Epithelial cell of prostate (primary cell): ENCODE measurements around the gene VGLL3.
"Not testable (repeated sequence)": the region's sequence is repeated elsewhere in the genome, so short reads cannot be mapped to it uniquely, and the experiment has no call there.

Experiments used
- DNase-seq: peaks from one replicate; pipeline ENCODE4 v3.0.0-alpha.2; 2011; ENCODE audit warnings: low read depth, low spot score
- H3K27ac ChIP-seq: fragments of 450-650 bp; 2 replicates; pipeline ENCODE4 v1.5.1; 2017; ENCODE audit warnings: mild to moderate bottlenecking

VGLL3 gene

DNA sequence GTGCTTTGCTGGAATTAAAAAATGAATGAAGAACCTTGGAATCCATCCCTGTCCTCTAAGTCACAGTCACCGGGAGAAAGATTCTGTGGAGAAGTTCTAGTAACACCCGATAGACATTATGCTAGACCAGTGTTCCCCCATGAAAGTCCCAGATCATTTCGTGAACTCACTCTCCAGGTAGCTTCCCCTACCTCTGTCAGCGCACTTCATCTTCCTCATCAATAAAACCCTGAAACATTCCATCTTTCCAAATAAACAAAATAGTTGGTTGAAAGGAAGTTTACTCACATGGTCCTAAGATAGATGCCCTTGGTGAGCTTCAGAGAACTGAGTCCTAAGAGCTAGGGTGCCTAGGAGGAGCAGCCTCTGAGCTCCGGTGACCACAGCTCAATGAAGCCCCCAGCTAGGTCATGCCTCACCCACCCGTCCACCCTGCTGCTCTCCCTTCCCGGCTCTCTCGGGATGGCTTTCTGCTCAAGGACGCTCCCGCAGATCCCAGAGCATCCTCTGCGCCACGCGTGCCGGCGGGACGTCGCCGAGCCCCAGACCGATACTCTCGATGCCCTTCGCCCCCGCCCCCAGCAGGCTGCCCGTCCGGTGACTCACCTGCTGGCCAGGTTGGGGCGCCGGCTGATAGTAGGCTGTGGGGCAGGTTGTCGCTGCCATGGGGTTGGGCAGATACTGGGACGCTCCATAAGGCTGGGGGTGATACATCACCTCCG, 776 bp downstream of the VGLL3 start:
- no peak for DNase-seq
- peak overlapping the region; percentile 81 for H3K27ac ChIP-seq

DNA sequence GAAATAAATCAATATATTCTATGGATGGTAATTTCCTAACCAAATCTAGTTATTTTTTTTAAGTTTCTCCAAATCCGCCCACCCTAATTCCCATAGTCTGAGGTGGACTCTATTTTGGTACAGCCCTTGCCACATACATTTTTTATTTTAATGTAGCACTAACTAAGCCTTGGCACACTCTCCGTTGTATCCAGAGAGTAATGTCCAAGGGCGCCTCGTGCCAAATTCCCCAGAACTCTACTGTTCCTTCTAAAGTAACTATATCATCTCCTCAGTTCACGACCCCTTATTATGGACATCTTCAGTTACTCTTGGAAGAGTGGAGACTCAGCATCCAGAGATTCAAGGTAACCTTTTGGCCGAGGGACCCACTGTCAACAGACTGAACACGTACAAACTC, 1.3 kb downstream of the VGLL3 start:
- DNase-seq, result no peak
- H3K27ac ChIP-seq, result peak overlapping the region; percentile 81

DNA sequence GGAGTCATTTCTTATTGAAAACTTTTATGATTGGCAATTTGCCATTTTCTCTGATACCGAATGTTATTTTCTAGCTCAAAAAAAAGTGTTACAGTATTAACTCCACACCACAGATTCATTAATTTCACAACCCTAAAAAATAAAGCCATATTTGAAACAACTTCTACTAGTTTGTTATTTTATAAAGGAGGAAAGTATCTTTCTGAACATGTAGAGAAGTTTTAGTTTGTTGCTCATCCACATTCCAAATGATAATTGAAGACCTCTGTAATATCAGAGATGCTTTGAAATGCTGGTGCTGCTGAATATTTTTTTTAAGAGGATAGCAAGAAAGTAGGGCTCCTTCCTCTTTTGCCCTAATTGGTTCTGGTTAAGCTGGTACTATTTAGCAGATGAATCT, 1.9 kb downstream of the VGLL3 start:
- no peak for DNase-seq
- H3K27ac ChIP-seq, result peak overlapping the region; percentile 81

DNA sequence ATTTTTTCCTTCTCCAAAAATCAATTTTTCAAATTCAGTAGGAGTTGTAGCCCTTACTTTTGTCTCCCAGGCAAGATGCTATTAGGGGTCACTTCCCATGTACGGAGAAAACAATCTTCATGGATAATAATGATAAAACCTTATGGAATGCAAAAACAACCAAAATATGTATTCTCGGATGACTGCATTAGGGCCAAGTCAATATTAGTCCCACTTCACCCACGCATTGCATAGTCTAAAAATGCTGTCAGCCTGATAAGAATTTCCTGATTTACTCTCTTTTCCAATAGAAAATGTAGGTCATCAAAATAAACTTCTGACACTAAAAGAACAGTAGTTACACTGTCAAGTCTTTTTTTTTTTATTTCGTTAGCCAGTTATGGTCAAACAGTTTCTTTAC, 2.7 kb downstream of the VGLL3 start:
- H3K27ac ChIP-seq, result peak overlapping the region; percentile 81
- no peak for DNase-seq

DNA sequence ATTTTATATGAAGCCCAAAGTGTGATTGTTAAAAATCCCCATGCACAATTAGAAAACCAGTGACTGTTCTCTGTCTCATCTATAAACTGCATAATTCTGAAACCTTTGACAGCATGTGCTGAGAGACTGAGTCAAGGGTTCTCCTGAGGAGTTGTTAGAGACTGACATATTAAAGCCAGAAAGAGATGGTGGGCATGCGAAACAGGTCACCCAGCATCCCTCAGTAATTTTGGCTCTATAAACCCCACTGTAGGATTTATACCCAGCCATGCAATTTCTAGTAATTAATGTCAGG, 3.6 kb downstream of the VGLL3 start:
- peak overlapping the region; percentile 81 for H3K27ac ChIP-seq
- no peak for DNase-seq

DNA sequence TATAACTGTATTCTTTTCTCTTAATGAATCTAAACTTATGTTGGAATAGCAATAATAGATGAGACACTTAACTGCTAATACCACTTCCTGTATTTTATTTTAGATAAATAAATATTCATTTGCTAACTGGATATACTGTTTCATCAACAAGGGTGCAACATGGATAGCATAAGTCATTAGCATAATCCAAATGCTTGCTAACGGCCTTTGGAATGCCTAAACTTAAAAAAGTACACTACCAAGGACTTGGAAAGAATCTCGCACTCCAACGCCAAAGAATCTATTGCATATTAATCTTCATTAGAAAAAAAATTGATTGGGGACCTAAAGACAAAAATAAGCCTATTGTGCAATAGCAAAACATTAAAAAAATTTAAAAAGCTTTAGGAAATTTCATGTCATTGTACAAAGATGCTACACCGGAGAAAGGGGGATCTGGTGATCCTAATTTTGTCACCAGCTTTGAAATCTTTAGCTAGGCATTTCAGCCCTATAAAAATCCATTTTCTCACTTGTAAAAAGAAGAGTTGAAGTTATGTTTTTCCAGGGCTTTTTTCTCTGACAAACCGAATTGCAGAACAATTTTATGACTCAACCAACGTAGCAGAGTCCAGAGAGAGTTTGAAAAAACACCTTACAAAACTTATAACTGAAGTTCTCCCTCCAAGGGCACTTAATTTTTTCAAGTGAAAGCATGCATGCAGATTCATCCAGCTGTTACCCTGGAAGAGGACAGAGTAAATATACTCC, 4.1 kb downstream of the VGLL3 start:
- H3K27ac ChIP-seq, result no peak overlapping the region
- DNase-seq, result no peak

DNA sequence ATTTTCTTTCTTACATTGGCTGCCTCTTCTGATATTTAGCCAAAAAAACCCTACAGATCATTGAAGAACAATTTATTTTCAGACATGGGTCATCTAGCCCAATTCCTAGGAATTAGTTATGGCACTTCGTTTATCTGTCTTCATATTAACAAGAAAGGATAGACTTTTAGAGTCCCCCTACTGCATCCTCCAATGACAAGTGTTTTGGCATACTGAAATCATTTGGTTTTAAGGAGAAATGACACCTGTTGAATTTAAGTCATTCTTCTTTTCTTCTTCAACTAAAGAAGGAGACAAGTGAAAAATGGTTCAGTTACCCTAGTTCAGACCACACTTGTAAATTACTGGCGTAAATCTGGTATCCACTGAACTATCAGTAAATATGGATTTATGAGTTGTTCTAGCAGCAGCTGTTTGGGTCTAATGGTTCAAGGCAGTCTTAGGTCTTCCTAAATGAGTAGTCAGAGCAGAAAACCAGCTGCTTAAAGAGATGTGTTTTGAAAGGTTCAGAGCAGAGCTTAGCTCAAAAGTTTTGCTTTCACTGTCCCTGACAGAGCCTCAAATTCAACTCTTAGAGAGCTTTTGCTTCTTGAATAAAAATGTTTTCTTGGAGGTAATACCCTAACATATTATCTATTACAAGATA, 5.6 kb downstream of the VGLL3 start:
- no peak overlapping the region for H3K27ac ChIP-seq
- no peak for DNase-seq

DNA sequence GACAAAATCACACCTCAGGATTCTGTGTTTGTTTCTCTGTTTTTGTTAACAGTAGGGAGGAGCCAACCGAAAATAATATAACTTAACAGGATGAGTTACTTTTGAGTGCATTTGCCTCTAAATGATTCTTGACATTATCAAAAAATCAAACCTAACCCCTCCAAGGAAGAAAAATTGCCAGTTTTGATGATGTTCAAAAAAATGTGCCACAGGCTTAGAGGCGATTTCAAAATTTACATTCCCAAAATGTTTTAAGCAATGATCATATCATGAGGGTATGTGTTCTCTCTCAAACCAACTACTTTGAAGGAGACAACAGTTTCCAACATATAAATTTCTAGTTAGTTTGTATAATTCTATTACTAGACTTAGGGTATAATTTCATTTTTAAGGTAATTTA, 6.7 kb downstream of the VGLL3 start:
- no peak for DNase-seq
- H3K27ac ChIP-seq, result no peak overlapping the region

DNA sequence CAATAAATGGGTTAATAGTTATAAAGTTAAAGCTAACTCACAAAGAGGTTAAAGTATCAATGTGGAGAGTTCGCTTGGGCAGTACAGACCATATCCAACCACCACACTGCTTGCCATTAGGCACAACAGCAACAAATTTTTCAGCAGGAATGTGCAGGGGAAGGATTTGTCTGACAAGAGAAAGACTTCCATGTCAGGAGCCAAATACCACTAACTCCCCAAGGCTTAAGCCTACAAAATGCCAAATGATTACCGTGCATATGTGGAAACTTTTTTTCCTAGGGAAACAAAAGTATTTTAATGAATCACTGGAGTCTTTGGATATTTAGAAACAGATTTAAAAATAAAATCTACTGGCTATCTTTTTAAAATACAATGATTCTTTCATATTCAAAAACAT, 8.1 kb downstream of the VGLL3 start:
- no peak overlapping the region for H3K27ac ChIP-seq
- no peak for DNase-seq

DNA sequence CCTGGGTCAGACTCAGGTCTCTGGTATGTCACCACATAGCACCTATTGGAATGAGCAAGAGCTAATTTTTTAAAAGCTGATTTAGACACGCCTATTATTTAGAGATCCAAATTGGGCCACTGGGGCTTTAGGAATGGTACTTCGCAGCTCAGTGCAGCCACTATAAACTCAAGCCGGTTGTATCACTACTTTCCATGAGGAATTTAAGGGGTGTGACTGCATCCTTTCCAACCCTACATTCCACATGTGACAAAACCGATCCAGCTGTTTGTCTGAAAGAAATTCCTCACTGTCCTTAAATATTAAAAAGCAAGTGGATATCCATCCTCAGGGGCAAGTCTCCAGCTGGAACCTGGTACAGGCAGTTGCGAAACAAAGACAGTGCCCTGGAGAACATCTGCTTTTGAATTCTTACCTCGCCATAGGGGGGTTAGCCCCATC, 12.8 kb downstream of the VGLL3 start:
- peak overlapping the region; percentile 47 for H3K27ac ChIP-seq
- no peak for DNase-seq

DNA sequence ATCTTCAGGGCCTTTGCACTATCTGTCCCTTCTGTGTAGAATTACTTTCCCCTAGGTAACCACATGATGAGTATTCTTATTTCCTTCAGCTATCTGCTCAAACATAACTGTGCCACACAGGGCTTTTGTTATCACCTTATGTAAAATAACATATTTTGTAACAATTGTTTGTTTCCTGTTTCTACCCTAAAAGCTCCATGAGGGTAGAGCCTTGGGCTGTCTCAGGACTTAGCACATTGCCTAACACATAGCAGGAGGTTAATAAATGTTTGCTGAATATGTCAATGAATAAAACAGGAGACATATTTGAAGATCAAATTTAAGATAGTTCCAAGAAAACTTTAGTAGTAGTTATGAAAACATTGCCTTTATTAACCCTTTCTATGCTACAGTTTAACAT, 14.7 kb downstream of the VGLL3 start:
- H3K27ac ChIP-seq, result no peak overlapping the region
- DNase-seq, result no peak

DNA sequence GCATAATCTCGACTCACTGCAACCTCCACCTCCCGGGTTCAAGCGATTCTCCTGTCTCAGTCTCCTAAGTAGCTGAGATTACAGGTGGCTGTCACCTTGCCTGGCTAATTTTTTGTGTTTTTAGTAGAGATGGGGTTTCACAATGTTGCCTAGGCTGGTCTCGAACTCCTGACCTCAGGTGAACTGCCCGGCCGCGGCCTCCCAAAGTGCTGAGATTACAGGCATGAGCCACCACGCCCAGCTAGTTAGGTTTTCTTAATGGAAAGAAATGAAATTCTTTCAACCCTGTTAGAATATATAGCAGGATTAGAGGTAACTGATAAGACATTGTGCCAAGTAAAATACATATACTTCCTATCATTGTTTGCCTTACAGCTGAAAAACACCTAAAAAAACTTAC, 16.8 kb downstream of the VGLL3 start:
- DNase-seq, result not testable (repeated sequence)
- peak overlapping the region; percentile 83 for H3K27ac ChIP-seq

DNA sequence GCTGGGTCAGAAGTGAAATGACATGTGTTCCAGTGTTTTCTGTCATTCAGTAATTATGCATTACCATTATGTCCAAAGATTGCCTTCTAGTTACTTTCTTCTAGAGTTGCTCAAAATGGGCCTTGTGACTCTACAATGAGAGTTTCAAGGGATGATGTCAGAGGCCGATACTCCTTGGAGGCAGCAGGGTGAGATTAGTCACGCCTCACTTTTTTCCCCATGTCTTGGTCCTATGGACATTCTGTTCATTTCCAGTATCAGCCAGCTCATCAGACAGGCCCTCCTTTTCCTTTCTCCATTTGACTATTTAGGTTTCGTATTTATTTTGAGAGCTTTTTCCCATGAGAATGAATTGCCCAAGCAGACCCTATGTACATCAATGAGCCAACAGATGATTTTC, 17.5 kb downstream of the VGLL3 start:
- DNase-seq, result peak; percentile 90
- peak overlapping the region; percentile 83 for H3K27ac ChIP-seq

DNA sequence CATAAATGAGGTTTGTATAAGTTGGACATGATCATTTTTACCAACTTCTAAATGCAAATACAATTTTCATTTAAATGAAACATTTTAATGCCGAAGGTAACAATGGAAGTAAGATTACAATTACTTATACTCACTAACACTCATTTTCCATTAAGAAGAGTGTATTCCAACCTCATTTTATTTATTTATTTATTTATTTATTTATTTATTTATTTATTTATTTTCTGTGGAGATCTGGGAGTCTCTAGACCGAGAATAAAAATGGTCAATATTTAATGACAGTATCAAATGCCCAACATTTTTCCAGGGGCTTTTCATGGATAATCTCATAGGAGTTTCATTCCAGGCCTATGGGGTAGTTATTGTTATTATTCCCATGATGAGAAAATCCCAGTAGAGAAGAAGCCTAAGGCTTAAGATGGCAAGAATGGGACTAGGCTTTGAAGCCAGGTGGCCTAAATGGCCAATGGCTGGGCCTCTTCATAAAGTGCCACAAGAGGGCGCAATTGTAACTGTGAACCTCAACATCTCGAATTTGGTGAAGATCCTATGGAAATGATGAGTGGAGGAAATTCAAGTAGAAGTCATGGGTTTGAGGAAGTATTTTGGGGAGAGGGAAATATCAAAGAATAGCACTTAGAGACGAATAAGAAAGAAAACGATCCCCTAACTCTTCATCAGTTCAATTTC, 21.3 kb downstream of the VGLL3 start:
- DNase-seq, result no peak
- H3K27ac ChIP-seq, result no peak overlapping the region

DNA sequence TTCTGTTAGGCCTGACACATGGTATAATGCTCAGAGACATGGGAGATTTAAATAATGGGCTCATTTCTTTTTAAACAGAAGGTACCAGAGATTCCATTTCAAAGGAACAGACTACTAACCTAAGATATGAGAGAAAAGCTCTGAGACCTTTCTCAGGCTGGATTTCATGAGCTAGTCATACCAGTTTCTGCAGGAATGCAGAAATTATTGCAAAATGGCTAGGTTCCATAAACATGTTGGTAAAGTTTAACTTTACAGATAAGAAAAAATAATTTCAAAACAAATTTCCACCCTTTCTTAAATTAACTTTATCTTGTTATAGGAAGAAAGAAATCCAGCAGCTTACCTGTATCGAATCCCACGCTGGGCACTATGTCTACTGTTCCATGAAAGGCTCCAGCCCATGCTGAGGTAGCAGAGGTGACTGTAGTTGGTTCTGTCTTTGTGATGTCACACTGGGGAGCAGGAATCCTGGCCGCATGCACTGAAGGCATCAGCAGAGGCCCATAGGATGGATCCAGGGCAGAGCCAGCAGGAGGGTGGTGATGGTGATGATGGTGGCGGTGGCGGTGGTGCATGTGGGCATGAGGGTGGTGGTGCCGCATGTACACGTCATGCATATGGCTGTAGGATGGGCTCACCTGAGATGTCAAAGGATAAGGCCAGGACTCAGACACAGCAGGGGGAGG, 22.6 kb downstream of the VGLL3 start:
- no peak overlapping the region for H3K27ac ChIP-seq
- no peak for DNase-seq

DNA sequence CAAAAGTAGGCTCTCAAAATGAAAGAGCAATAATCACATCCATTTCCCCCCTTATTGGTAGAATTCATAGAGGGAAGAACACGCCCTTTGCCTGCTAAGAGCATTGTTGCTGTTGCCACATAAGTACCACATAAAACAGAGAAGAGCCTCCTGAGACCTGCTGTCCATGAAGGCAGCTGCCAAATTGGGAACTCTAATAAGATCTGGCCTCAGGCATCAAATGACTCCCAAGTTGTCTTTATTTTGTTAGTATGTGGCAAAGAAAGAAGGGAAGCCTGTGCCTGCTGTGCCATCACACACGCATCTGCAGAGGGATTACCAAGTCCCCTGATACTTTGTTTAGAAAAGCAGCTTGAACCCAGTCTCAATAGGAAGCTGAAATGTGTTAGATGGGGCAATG, 23.9 kb downstream of the VGLL3 start:
- no peak overlapping the region for H3K27ac ChIP-seq
- no peak for DNase-seq

DNA sequence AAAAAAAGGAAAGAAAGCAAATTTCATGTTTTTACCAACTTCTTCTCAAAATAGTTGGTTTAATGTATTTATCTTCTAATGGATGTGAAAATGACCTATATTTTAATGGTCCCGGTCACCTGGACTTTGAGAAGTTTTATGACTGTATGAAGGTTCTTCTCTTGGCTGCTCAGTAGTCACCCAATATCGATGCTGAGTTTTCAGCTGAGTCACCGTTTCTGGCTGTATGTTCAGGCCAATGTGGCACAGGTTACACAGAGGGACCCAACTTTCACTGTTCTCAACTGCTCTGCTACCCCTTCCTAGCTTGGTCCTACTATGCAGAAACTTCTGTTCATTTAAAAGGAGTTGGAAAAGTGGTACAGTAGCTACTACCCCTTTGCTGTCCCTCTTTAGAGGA, 25.8 kb downstream of the VGLL3 start:
- H3K27ac ChIP-seq, result no peak overlapping the region

DNA sequence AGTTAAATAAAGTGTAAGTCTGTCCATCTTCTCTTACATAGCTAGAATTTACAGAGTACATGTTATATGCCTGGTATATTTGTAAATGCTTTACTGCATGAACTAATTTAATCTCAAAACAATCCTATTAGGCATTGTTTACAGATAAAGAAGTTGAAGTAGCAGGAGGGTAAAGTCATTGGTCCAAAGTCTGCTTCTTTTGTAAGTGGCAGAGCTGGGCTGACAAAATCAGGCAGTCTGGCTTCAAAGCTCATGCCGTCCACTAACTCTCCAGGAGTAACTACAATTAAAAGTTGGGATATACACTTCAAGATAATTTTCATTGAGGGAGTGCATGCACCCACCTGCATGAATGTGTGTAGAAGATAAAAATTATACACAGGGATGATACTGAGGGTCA, 27.3 kb downstream of the VGLL3 start:
- H3K27ac ChIP-seq, result no peak overlapping the region
- no peak for DNase-seq

More for the DNA sequence above, 25.8 kb downstream of the VGLL3 start:
- no peak for DNase-seq

DNA sequence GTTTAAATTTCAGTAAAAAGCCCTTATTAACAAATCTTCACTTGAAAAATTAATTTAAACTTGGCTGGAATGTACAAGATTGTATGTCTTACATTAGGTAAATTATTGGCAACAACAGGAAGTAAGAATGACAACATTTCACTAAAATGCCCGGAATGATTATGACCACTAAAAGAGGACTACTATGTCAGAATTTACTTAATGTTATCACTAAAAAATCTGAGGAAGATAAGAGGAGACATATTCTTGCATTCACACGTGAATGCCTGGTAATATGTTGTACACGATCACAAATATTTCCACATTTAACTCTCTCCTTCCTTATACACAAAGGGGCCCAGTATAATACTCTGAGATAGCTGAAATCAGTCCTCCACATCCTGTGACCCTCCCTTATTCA, 29.7 kb downstream of the VGLL3 start:
- DNase-seq, result no peak
- no peak overlapping the region for H3K27ac ChIP-seq

DNA sequence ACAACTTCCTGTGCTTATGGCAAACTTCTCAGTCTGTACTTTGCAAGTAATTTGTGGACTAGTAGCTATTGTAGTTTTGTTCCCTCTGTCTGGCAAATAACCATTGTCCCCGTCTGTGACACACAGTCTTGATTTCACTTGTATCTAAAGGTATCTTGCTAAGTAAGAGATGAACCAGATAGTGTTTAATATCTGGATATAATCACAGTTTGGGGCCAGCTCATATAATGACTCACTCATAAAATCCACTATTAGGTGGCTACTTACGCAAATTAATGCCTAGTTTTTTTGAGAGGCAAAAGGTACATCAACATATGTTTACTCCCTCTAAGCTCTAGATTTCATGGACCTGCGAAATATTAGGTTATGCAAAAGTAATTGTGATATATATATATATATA, 30.4 kb downstream of the VGLL3 start:
- H3K27ac ChIP-seq, result no peak overlapping the region
- DNase-seq, result no peak
